K562 (cell line): ENCODE results near the gene CRIP1. TPM values are rescaled to one million over a fixed set of nuclear protein-coding genes. Genes with fewer than 3 reads are reported as not detected.

ENCODE experiments used
- ATAC-seq: fragments of 200-7000 bp; cut with Tn5 transposase; 3 replicates; pipeline ENCODE4 v1.9.1; 2020; ENCODE audit warnings: moderate library complexity
- BruUV-seq: library from RNA; stranded (reverse); fragments of 400-500 nt; replicated peaks from 2 replicates; lab custom pipeline; 2021; lab: Mats Ljungman, UMichigan
- CTCF ChIA-PET: fragments of 300-600 bp; formaldehyde crosslinking; extraction: SDS; loops from one replicate; lab custom pipeline; 2021; ENCODE audit warnings: low intra/inter-chr PET ratio; lab: Yijun Ruan, JAX
- POLR2A ChIA-PET: fragments of 300-600, 350-650 bp; sonication (Branson Sonifier 250); formaldehyde crosslinking; extraction: SDS; loops from one replicate; lab custom pipeline; 2021; ENCODE audit warnings: antibody characterized with exemption, inconsistent platforms; lab: Yijun Ruan, JAX
- DNase-seq, 4 experiments: peaks; one replicate each; pipeline versions ENCODE4 v3.0.0 to v3.0.0-alpha.2; 2011 to 2018; ENCODE audit warnings: low spot score in 3 of 4, mixed read lengths in 3 of 4; ENCODE audit errors: extremely low read depth in 1 of 4
- FAIRE-seq: peaks from 2 replicates; lab custom pipeline; 2011; peaks lifted over from hg19 to GRCh38; lab: Jason Lieb, UNC
- H2AFZ ChIP-seq: 2 replicates; pipeline ENCODE4 v1.6.0; 2011; ENCODE audit warnings: low read depth, low read length, control low read depth, inconsistent platforms
- H3K27ac ChIP-seq: fragments of 200-600 bp; 3 replicates; pipeline ENCODE4 v1.8.0; 2011; ENCODE audit warnings: low read depth, mild to moderate bottlenecking, control low read depth, inconsistent platforms, low read length, moderate library complexity, mixed read lengths; ENCODE audit errors: extremely low read depth
- H3K27me3 ChIP-seq, 2 experiments: fragments of 300-600 bp in 1 of 2; 2 replicates in 1 of 2; 3 replicates in 1 of 2; pipeline versions ENCODE4 v1.6.0 to v1.8.0; 2011; ENCODE audit warnings: inconsistent platforms in 2 of 2, low read length in 2 of 2, mild to moderate bottlenecking in 1 of 2, mixed read lengths in 1 of 2, moderate library complexity in 1 of 2; ENCODE audit not compliant: control insufficient read depth in 2 of 2, insufficient read depth in 2 of 2
- H3K36me3 ChIP-seq: fragments of 300-600 bp; 3 replicates; pipeline ENCODE4 v1.8.0; 2011; ENCODE audit warnings: mild to moderate bottlenecking, low read length, inconsistent platforms; ENCODE audit not compliant: control insufficient read depth, insufficient read depth
- H3K4me1 ChIP-seq, 2 experiments: fragments of 200-600 bp in 1 of 2; replicated peaks in 1 of 2; 2 replicates in 1 of 2; 3 replicates in 1 of 2; pipeline versions ENCODE4 v1.5.1 to v1.8.0; 2011; ENCODE audit warnings: inconsistent platforms in 2 of 2, low read length in 2 of 2, mild to moderate bottlenecking in 1 of 2, mixed read lengths in 1 of 2, moderate library complexity in 1 of 2; ENCODE audit not compliant: control insufficient read depth in 2 of 2, insufficient read depth in 2 of 2
- H3K4me2 ChIP-seq: 2 replicates; pipeline ENCODE4 v1.6.1; 2011; ENCODE audit warnings: low read length, control low read depth, inconsistent platforms, mixed read lengths; ENCODE audit not compliant: insufficient read depth
- H3K4me3 ChIP-seq: fragments of 200-600 bp; sonication (generic), shearing (Covaris generic); 2 replicates; pipeline ENCODE4 v1.5.1; 2016; ENCODE audit warnings: control low read depth, inconsistent platforms
- H3K79me2 ChIP-seq: fragments of 200-600 bp; 3 replicates; pipeline ENCODE4 v1.8.0; 2011; ENCODE audit warnings: low read length, inconsistent platforms; ENCODE audit not compliant: control insufficient read depth, insufficient read depth
- H3K9ac ChIP-seq, 2 experiments: 2 replicates each; pipeline versions ENCODE4 v1.6.0 to v1.6.1; 2011; ENCODE audit warnings: low read depth in 2 of 2, low read length in 2 of 2, control low read depth in 1 of 2, inconsistent platforms in 1 of 2, mild to moderate bottlenecking in 1 of 2, mixed read lengths in 1 of 2; ENCODE audit not compliant: insufficient read depth in 1 of 2
- H3K9me1 ChIP-seq: one replicate; pipeline ENCODE4 v1.6.0; 2011; ENCODE audit warnings: inconsistent platforms, mild to moderate bottlenecking, low read length, moderate library complexity; ENCODE audit not compliant: control insufficient read depth, insufficient read depth
- H3K9me3 ChIP-seq: replicated peaks from 2 replicates; pipeline ENCODE4 v1.5.1; 2011; ENCODE audit warnings: low read depth, low read length, inconsistent platforms; ENCODE audit not compliant: control insufficient read depth, insufficient read depth
- H4K20me1 ChIP-seq: replicated peaks from 2 replicates; pipeline ENCODE4 v1.6.1; 2011; ENCODE audit warnings: low read length, inconsistent platforms, mixed read lengths; ENCODE audit not compliant: control insufficient read depth, insufficient read depth
- MCM5 ChIP-seq: fragments of 450-650 bp; IDR thresholded peaks from 2 replicates; pipeline ENCODE4 v1.6.1; 2016; ENCODE audit warnings: low read depth
- ZBTB11 ChIP-seq, 3 experiments: fragments of 200-800 bp in 1 of 3; fragments of 250-450 bp in 1 of 3; fragments of 450-650 bp in 1 of 3; sonication (Bioruptor Pico) in 1 of 3; sonication (Bioruptor generic) in 1 of 3; formaldehyde crosslinking in 1 of 3; IDR thresholded peaks; 2 replicates each; pipeline versions ENCODE4 v1.6.1 to v1.8.0; 2016 to 2022; ENCODE audit warnings: mild to moderate bottlenecking in 2 of 3, missing genetic modification characterization in 2 of 3, missing compliant biosample characterization in 1 of 3, moderate library complexity in 1 of 3
- WGBS: fragments of 100-300 bp; shearing (Covaris generic); methylation state at CpG from one replicate; pipeline ENCODE4 v1.1.6; 2016; ENCODE audit warnings: low coverage, mixed read lengths; ENCODE audit not compliant: insufficient coverage; ENCODE audit errors: missing lambda C conversion rate; 5-methylcytosine and 5-hydroxymethylcytosine counted together
- in situ Hi-C: fragments of 300-500 bp; cut with MboI; formaldehyde crosslinking; loops from 4 replicates; pipeline ENCODE4 v1.15.0; 2018; ENCODE audit warnings: inconsistent platforms, mixed read lengths
- intact Hi-C: fragments of 100-400 bp; cut with micrococcal nuclease; formaldehyde crosslinking; loops from 2 replicates; pipeline ENCODE4 v1.14.2; 2022
- polyA plus RNA-seq, 8 experiments: library from polyadenylated mRNA; depleted of rRNA in 4 of 8; stranded (reverse) in 5 of 8; unstranded in 3 of 8; fragments of >200 nt; fragmentation: Nextera tagmentation in 2 of 8; fragmentation: Illumina TruSeq in 1 of 8; extraction: Ambion mirVana in 2 of 8; extraction: Trizol in 1 of 8; gene quantifications; 2 replicates each; pipeline versions ENCODE4 v1.2.1 to v1.2.3, GENCODE V29; 2011 to 2014; ENCODE audit warnings: inconsistent platforms in 1 of 8, missing spikeins in 1 of 8
- total RNA-seq, 7 experiments: library from RNA; depleted of rRNA in 6 of 7; stranded (reverse); fragments of >200 nt in 6 of 7; fragmentation: Illumina TruSeq in 2 of 7; extraction: Trizol in 2 of 7; gene quantifications; 2 replicates each; pipeline versions ENCODE4 v1.2.1 to v1.2.3, GENCODE V29; 2011 to 2021; ENCODE audit warnings: low replicate concordance in 1 of 7

CRIP1 gene
- total and polyA plus RNA-seq, 9 of the 15 experiments (the other 6 are each of a cell fraction or from before 2014, with no cell fraction given): 0.11 to 0.58 (median 0.14) TPM; not detected in 6

- CTCF ChIA-PET: no interaction called here
- in situ Hi-C loops: no loop called here
- WGBS: 15% methylated on average over 3 of the region's 7 CpGs
- Histone ChIP-seq H3K36me3 (peaks cover 14% of the 10 kb centered on the region; the same call in 1 of the 3 replicates), H3K9me3 (no peaks in the 10 kb centered on the region), H3K4me2 (peak overlapping the region; percentile 63; the same call in 1 of the 2 replicates), H3K79me2 (no peaks in the 10 kb centered on the region), H3K4me3 (no peak overlapping the region; the same call in 1 of the 2 replicates), H3K4me1 (peaks cover 0 to 91% of the 10 kb centered on the region in 2 experiments; a peak in 2 of 5 replicates), H2AFZ (0 out of 2 replicates have a peak overlapping the region, but pooled peaks have one; percentile 68), H4K20me1 (no peaks in the 10 kb centered on the region; the same call in 1 of the 2 replicates), H3K27ac (no peak overlapping the region), H3K9me1 (no peaks in the 10 kb centered on the region), H3K9ac (peak overlapping the region in 1 of 2 experiments; percentile 87; a peak in 2 of 4 replicates), H3K27me3 (peaks cover 0 to 7% of the 10 kb centered on the region in 2 experiments; a peak in 1 of 5 replicates)
- intact Hi-C loops: loop anchor here (10.0 kb wide), 1 partner anchor 52 kb away; the partner anchor contains the start of gene TMEM121
- FAIRE-seq: no peak
- POLR2A ChIA-PET: interaction anchor here (1.0 to 1.9 kb wide), 2 partner anchors 7 to 11 kb away, joined by 3 to 8 read pairs; no protein-coding TSS in a partner anchor
- no peak for ATAC-seq
- DNase-seq: no peak
- TF ChIP-seq MCM5 (no peak), ZBTB11 (CRISPR knock-in tag; IDR thresholded peaks at IDR 0.05) (peak in 1 of 3 experiments; percentile 48; a peak in 1 of 6 replicates)
- no TSS peak for BruUV-seq
Observed at GRCh38 chr14:105473033-105473676, 13.5 kb upstream of the CRIP1 start.
